Body of pancreas (tissue), 4 donors: Measurements from ENCODE around the gene CASP9.

Experiments
- POLR2A ChIP-seq, 3 donors: fragments of 450-650 bp; IDR thresholded peaks; one replicate each; pipeline ENCODE4 v1.6.1; 2016; ENCODE audit warnings: antibody characterized with exemption in 3 of 3, mild to moderate bottlenecking in 2 of 3
- TF ChIP-seq, protein P1 (sequence below), 7 experiments: fragments of 450-650 bp in 4 of 7; fragments of 200-600 bp in 3 of 7; sonication (generic) in 3 of 7; IDR thresholded peaks; one replicate each; pipeline ENCODE4 v1.5.1; 2016 to 2019; ENCODE audit warnings: antibody characterized with exemption in 7 of 7

- TF ChIP-seq, protein P1, sequence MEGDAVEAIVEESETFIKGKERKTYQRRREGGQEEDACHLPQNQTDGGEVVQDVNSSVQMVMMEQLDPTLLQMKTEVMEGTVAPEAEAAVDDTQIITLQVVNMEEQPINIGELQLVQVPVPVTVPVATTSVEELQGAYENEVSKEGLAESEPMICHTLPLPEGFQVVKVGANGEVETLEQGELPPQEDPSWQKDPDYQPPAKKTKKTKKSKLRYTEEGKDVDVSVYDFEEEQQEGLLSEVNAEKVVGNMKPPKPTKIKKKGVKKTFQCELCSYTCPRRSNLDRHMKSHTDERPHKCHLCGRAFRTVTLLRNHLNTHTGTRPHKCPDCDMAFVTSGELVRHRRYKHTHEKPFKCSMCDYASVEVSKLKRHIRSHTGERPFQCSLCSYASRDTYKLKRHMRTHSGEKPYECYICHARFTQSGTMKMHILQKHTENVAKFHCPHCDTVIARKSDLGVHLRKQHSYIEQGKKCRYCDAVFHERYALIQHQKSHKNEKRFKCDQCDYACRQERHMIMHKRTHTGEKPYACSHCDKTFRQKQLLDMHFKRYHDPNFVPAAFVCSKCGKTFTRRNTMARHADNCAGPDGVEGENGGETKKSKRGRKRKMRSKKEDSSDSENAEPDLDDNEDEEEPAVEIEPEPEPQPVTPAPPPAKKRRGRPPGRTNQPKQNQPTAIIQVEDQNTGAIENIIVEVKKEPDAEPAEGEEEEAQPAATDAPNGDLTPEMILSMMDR (IDR thresholded peaks at IDR 0.05) = no peak
- no peak for TF ChIP-seq POLR2A (IDR thresholded peaks at IDR 0.05)
Measured at GRCh38 chr1:15446212-15446611, 77.8 kb downstream of the CASP9 start.
